ENCODE results near the gene ARL8B.
"Not testable (repeated sequence)": the region's sequence is repeated elsewhere in the genome, so short reads cannot be mapped to it uniquely, and the experiment has no call there.

Gene ARL8B

GRCh38 chr3:5113726-5114125, 8.4 kb upstream of the ARL8B start:
- DNase-seq = not testable (repeated sequence)

DNA sequence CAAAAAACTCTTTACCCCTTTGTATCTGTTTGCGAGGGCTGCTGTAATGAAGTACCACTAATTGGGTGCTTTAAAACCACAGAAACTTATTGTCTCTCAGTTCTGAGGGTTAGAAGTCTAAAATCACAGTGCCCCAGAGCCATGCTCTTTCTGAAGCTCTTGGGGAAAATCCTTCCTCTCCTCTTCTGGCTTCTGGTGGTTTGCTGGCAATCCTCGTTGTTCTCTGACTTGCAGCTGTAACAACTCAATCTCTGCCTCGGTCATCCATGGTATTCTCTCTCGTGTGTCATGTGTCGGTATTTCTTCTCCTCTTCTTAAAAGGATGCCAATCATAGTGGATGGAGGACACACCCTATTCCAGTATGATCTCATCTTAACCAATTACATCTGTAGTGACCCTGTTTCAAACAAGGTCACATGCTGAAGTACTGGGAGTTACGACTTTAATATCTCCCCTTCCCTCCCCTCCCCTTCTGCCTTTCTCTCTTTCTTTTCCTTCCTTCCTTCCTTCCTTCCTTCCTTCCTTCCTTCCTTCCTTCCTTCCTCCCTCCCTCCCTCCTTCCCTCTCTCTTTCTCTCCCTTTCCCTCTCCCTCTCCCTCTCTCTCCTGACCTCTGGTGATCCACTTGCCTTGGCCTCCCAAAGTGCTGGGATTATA, 6.5 kb upstream of the ARL8B start:
- DNase-seq = no peak

DNA sequence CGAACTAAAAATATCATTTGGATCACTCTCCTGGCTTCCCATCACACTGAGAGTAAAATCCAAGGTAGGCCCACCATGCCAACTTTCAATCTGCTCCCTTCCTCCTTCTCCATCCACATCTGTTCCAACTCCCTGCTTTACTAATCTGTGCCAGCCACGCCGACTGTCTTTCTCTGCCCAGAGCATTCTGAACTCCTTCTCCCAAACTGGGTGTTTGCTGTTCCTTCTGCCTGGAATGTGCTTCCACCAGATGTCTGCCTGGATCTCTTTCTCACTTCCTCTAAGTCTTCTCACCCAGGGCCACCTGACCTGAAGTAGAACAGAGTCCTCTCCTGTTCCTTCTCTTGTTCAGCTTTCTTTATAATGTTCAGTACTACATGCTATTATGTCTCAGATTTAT, 5.6 kb upstream of the ARL8B start:
- DNase-seq = no peak

GRCh38 chr3:5120446-5120845, 1.6 kb upstream of the ARL8B start:
- no peak for DNase-seq

GRCh38 chr3:5122741-5123706, 932 bp downstream of the ARL8B start:
- DNase-seq = no peak

- DNase-seq = no peak
Measured at GRCh38 chr3:5123937-5124336, 1.8 kb downstream of the ARL8B start.

DNA sequence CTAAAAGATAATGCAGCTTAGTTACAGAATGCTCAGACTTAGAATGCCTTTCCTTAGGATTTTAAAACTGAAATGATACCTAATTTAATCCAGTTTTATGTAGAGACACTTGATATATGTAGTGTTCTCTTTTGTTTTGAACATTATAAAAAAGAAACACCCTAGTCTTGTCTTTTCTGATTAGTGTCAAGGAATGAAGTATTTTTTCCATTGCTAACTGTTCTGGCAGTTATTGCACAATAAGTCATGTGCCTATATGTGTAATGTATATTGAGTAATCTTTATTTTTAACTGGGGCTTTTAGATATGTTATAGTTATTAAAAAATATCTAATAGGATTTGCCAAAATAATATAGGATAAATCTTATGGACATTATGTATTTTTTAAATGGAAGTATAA, 4.5 kb downstream of the ARL8B start:
- DNase-seq = no peak

DNA sequence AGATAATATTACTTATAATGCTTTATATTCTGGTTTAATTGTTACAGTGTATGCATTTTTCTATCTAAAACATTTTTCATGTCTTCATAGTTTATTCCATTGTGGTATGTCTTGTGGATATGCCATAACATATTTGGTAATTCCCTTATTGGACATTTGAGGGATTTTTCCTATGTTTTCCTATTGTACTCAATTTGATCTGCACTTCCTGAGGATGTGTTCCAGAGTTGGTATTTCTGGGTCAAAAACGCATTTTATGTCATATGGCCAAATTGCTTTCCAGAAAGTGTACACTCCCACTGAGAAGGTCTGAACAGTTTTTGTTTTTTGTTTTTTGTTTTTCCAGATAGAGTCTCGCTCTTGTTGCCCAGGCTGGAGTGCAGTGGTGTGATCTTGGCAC, 6.8 kb downstream of the ARL8B start:
- no peak for DNase-seq

DNA sequence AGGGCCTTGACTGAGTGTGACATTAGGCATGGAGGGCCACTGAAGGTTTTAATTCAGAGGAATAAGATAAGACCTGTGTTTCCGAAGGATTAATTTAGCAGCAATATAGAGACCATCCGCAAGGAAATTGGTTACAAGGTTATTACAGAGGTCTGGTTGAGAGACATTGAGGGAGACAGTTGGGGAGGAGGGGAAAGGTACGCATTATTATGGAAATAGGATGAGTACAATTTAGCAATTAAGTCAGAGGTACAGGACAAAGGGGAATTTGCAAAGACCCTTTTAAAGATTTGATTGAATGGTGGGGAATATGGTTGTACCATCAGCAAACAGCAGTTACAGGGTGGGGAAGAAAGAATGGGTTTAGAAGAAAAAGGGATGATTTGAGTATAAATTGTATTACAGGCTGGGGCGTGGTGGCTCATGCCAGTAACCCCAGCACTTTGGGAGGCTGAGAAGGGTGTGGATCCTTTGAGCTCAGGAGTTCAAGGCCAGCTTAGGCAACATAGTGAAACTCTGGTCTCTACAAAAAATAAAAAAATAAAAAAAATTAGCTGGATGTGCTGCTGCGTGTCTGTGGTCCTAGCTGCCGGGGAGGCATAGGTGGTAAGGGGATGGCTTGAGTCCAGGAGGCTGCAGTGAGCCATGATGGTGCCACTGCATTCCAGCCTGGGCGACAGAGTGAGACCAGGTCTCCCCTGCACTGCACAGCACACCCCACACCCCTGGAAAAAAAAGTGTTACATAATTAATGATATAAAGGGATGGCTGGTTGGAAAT, 11.3 kb downstream of the ARL8B start:
- DNase-seq = no peak

GRCh38 chr3:5134019-5134391, 11.9 kb downstream of the ARL8B start:
- DNase-seq = no peak

DNA sequence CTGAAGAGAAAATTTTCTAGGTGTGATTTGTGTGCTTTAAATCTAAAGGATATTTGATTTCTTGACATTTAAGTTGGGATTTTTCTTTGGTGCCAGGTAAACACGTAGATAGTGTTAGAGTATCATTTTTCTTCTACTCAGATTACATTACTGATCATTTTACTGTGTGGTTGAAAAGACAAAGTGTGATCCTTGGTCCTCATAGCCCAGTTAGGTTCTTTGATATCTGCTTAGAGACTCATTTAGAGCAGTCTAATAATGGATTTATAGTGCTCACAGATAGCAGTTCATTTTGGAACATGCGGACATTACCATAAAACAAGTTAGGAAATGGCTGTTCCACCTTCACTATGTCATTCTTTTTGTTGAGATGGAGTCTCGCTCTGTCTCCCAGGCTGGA, 12.4 kb downstream of the ARL8B start:
- DNase-seq = no peak

DNA sequence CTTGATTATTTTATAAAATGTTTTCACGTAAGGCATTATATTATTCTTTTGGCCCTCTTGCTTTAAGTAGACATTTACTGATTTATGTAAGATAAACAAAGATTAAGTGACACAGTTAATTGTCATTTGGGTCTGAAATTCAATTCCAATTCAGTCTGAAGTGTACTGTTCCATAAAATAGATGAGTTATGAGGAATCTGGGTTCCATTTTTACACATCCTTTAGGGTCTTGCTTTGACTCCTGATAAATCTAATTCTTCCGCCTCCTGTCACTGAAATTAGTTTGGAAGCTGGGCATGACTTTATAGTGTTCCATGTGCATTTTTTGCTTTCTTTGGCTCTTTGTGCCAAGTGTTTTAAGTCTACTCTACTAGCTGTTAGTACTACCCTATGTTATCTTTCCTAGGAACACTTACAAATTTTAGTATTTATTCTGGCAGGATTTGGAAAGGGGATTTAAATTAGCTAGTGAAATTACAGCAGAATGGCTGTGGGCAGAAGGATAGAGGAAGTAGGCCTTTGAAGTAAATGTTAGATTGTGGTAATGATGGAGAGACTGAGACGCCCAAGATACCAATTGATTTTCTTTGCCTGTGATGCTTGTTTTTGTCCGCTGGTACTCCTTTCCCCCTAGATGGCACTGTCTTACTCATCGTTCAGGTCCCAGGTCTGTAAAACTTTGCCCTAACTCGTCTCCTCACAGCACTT, 14.3 kb downstream of the ARL8B start:
- no peak for DNase-seq

DNA sequence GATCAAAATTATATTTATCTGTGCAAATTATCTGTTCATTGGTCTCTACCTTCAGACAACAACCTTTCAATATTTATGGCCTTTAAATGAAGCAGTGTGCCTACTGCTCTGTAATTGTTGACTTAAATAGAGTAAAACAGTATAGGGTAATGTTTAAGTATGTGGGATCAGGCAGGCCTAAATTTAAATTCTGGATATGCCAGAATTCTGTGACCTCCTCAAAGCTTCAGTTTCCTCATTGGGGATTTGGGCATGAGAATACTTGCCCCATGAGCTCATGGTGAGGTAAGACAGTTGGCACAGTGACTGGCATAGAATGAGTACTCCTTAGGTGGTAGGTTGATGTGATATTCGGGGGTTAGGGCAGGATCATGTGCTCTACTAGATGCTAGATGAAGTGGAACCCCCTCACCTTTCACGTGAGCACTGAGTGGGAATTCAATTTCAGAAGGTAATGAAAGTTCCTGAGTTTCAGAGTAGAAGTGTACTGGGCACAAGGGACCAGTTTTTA, 14.9 kb downstream of the ARL8B start:
- no peak for DNase-seq

DNA sequence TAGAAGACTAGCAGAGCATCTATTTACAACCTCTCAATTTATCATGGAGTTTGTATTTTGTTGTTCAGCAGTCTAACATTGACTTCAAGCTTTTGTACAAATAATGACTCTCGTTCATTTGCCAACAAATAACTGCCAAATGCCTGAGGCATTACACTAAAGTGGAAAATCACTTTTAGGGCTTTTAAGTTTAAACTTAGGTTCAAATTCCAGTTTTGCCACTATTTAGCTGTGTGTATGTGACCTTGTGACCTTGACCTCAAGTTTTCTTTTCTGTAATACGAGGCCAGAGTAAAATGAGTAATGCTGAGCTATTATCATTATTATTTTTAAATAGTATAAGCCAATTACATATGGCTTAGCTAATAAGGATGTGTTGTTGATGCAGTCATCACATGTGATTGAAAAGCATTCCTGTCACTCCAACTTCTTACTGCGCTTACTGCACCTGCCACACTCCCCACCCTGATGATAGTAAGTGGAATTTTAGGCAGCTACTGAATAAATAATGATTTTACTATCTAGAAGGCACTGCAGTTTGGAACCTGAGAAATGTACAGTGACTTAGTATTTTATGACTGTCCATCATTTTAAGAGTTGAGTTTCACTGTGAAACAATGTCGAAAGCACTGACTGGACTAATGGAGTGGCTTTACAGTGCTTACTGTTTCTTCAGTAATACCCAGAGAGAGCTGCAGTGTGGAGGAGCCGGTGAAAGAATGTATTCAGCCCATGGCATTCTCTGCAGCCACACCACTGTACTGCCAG, 16.3 kb downstream of the ARL8B start:
- no peak for DNase-seq

DNA sequence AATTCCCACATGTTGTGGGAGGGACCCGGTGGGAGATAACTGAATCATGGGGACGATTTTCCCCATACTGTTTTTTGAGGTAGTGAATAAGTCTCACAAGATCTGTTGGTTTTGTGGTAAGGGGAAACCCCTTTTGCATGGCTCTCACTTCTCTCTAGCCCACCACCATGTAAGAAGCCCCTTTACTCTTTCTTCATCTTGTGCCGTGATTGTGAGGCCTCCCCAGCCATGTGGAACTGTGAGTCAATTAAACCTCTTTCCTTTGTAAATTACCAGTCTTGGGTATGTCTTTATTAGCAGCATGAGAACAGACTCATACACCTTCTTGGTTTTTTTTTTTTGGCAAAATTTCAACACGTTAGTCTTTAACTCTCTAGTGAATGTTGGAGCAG, 18.1 kb downstream of the ARL8B start:
- DNase-seq = no peak

DNA sequence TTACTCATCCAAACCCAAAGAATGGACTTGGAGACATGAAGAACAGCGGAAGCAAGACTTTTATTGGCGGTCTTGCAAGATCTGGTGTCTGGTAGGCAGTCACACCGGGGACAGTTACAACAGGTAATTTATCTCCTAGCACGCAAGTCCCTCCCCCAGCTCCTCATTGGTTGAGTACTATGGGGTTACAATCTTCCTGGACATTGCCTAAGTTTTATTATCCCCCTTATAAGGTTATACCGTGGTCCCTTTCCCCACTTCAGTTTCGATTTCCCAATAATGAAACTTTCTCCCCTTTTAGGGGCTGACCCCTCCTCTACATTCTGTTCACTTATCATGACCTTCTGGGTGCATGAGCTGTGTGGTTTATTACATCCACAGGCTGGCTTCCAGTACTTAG, 18.7 kb downstream of the ARL8B start:
- no peak for DNase-seq

GRCh38 chr3:5141760-5142159, 19.7 kb downstream of the ARL8B start:
- no peak for DNase-seq

GRCh38 chr3:5143464-5143863, 21.4 kb downstream of the ARL8B start:
- DNase-seq = no peak

DNA sequence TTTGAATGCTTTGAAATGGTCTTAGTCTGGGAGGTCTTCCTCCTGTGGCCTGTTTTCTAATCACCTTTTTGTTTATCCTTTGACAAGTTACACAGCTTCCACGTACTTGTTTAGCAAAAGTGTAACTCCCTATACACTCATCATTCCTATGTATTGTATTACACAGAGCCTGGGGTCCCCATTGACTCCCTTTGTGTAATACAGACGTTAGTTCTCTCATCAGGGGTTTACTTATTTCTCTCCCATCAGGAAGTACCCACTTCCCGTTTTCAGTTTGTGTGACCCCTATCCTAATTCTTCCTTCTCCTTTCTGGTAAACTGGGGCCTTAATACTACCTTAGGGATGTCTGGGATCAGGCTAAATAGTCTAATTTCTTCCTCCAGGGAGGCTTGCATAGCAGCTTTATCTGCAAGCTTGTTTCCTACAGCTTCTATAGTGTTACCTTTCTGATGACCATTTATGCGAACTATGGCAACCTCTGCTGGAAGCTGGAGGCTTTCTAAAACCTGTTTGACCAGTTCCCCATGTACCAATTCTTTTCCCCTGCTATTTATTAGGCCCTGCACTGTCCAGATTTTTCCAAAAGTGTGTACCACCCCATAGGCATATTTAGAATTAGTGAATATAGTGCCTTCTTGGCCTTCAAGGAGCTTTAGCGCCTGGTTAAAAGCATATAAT, 22.4 kb downstream of the ARL8B start:
- no peak for DNase-seq

DNA sequence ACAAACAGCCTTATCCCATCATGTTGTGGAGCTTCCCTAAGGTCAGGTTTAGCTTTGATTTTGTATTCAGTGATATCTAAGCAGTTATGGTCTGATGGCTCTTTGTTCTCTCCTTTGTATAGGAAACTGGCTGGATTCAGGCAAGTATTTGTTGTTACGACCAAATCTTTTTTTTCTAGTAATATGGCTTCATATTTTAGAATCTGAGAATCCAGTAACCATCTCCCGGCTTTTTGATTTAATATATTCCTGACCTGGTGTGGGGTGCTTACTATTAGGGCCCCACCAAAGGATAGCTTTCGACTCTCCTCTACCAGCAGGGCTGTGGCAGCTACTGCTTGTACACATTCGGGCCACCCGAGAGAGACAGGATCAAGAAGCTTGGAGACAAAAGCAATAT, 23.0 kb downstream of the ARL8B start:
- DNase-seq = no peak

- DNase-seq = not testable (repeated sequence)
Measured at GRCh38 chr3:5147152-5147551, 25.1 kb downstream of the ARL8B start.

Data from NCI-H1092 (cell line).